Measurements from ENCODE around the gene ETV5. TPM values are rescaled to one million over a fixed set of nuclear protein-coding genes. Genes with fewer than 3 reads are reported as not detected.
"Not testable (repeated sequence)": the region's sequence is repeated elsewhere in the genome, so short reads cannot be mapped to it uniquely, and the experiment has no call there.

Gene ETV5
- total and polyA plus RNA-seq, 10 of the 15 experiments (the other 5 are each of a cell fraction or from before 2014, with no cell fraction given) = 5.0 to 18.4 (median 7.4) TPM

- H3K27me3 ChIP-seq (replicated peaks in 1 of 2; ENCODE audit: control insufficient read depth in 2 of 2, insufficient read depth in 2 of 2, low read length in 1 of 2) = no peaks in the 10 kb centered on the region
- TF ChIP-seq NR2C1 (IDR thresholded peaks at IDR 0.05) (no peak), CEBPB (IDR thresholded peaks at IDR 0.05; ENCODE audit: borderline replicate concordance in 1 of 2, low read depth in 2 of 2, low read length in 2 of 2) (no peak), EP300 (IDR thresholded peaks at IDR 0.05; ENCODE audit: borderline replicate concordance in 1 of 2, control insufficient read depth in 1 of 2, low read depth in 2 of 2, low read length in 2 of 2) (no peak), HCFC1 (IDR thresholded peaks at IDR 0.05; ENCODE audit: low read length) (no peak), SPI1 (IDR thresholded peaks at IDR 0.05; ENCODE audit: borderline replicate concordance, insufficient read depth, low read depth, low read length) (no peak), PBX3 (IDR thresholded peaks at IDR 0.05; ENCODE audit: insufficient replicate concordance, low read depth, low read length) (no peak), SMARCA5 (IDR thresholded peaks at IDR 0.05) (no peak), NFYA (IDR thresholded peaks at IDR 0.05; ENCODE audit: borderline replicate concordance, low read depth, low read length) (no peak), IRF4 (IDR thresholded peaks at IDR 0.05; ENCODE audit: low read depth, low read length) (no peak), RB1 (IDR thresholded peaks at IDR 0.05; ENCODE audit: borderline replicate concordance) (no peak), NR2F1 (conservative IDR thresholded peaks at IDR 0.05) (no peak)
- no peaks in the 10 kb centered on the region for H3K36me3 ChIP-seq (ENCODE audit: control insufficient read depth in 2 of 2, insufficient read depth in 2 of 2, low read length in 1 of 2)
- BruUV-seq (replicated peaks) = no TSS peak
- in situ Hi-C loops (cut with MboI) = no loop called here
- intact Hi-C loops (cut with micrococcal nuclease; ENCODE audit: unreplicated experiment) = no loop called here
- DNase-seq (ENCODE audit: low read depth, low spot score) (no peak), FAIRE-seq (no peak), ATAC-seq (no peak)
- no peak overlapping the region for H3K27ac ChIP-seq (ENCODE audit: control insufficient read depth, insufficient read depth)
- no peak overlapping the region for H3K4me2 ChIP-seq (ENCODE audit: control insufficient read depth, insufficient read depth)
- no peaks in the 10 kb centered on the region for H3K79me2 ChIP-seq (ENCODE audit: control insufficient read depth, insufficient read depth, low read length)
- H3K9ac ChIP-seq (ENCODE audit: control insufficient read depth, insufficient read depth, low read length) = no peak overlapping the region
- H2AFZ ChIP-seq (ENCODE audit: control insufficient read depth, low read depth, low read length) = no peak overlapping the region
- H3K4me3 ChIP-seq = no peak overlapping the region
- ChIA-PET SMC1A (ENCODE audit: uncharacterized antibody, unreplicated experiment) (interaction anchor here (0.9 kb wide), 1 partner anchor 20 kb away, joined by 3 read pairs; no protein-coding TSS in a partner anchor), POLR2A (no interaction called here), CTCF (interaction anchor here (0.8 to 1.0 kb wide), 2 partner anchors 17 to 89 kb away, joined by 3 read pairs; no protein-coding TSS in a partner anchor), RAD21 (ENCODE audit: unreplicated experiment) (no interaction called here)
- WGBS (ENCODE audit: insufficient coverage, insufficient replicate concordance, low lambda C conversion rate, missing lambda C conversion rate) = 35% methylated on average over 1 of the region's 1 CpG
- H4K20me1 ChIP-seq (ENCODE audit: control insufficient read depth, insufficient read depth) = no peaks in the 10 kb centered on the region
- no peaks in the 10 kb centered on the region for H3K4me1 ChIP-seq (ENCODE audit: control insufficient read depth, insufficient read depth, low read length)
- no peaks in the 10 kb centered on the region for H3K9me3 ChIP-seq (replicated peaks; ENCODE audit: control insufficient read depth, insufficient read depth, low read length)
These were observed 76.6 kb downstream of the ETV5 start for GRCh38 chr3:186032321-186032720.

GRCh38 chr3:186025993-186026392 lies 82.9 kb downstream of the ETV5 start:
- in situ Hi-C loops (cut with MboI); H3K4me3 ChIP-seq; H3K9me3 ChIP-seq (replicated peaks; ENCODE audit: control insufficient read depth, insufficient read depth, low read length); DNase-seq (ENCODE audit: low read depth, low spot score); intact Hi-C loops (cut with micrococcal nuclease; ENCODE audit: unreplicated experiment); POLR2A ChIA-PET; H3K4me2 ChIP-seq (ENCODE audit: control insufficient read depth, insufficient read depth); H3K27me3 ChIP-seq (replicated peaks in 1 of 2; ENCODE audit: control insufficient read depth in 2 of 2, insufficient read depth in 2 of 2, low read length in 1 of 2); H3K27ac ChIP-seq (ENCODE audit: control insufficient read depth, insufficient read depth); H3K4me1 ChIP-seq (ENCODE audit: control insufficient read depth, insufficient read depth, low read length); RAD21 ChIA-PET (ENCODE audit: unreplicated experiment); ATAC-seq; H3K36me3 ChIP-seq (ENCODE audit: control insufficient read depth in 2 of 2, insufficient read depth in 2 of 2, low read length in 1 of 2); H2AFZ ChIP-seq (ENCODE audit: control insufficient read depth, low read depth, low read length); BruUV-seq (replicated peaks); H4K20me1 ChIP-seq (ENCODE audit: control insufficient read depth, insufficient read depth); H3K79me2 ChIP-seq (ENCODE audit: control insufficient read depth, insufficient read depth, low read length); FAIRE-seq; H3K9ac ChIP-seq (ENCODE audit: control insufficient read depth, insufficient read depth, low read length): not testable (repeated sequence)
- ChIA-PET SMC1A (ENCODE audit: uncharacterized antibody, unreplicated experiment) (interaction anchor here (1.9 kb wide), 1 partner anchor 23 kb away, joined by 7 read pairs; no protein-coding TSS in a partner anchor), CTCF (interaction anchor here (0.8 kb wide), 1 partner anchor 23 kb away, joined by 3 read pairs; no protein-coding TSS in a partner anchor)
- WGBS (ENCODE audit: insufficient coverage, insufficient replicate concordance, low lambda C conversion rate, missing lambda C conversion rate) = 34% methylated on average over 5 of the region's 5 CpGs

All from GM12878 (cell line).